Inferior parietal cortex (tissue), 1 donor: ENCODE measurements around the gene PHRF1.
"Not testable (repeated sequence)": the region's sequence is repeated elsewhere in the genome, so short reads cannot be mapped to it uniquely, and the experiment has no call there.

Experiments used
- DNase-seq: peaks from one replicate; pipeline ENCODE4 v3.0.0-alpha.2; 2016; ENCODE audit errors: extremely low spot score

PHRF1 gene

GRCh38 chr11:573146-573759 is 3.0 kb upstream of the PHRF1 start:
- DNase-seq, result no peak

GRCh38 chr11:574031-574570 is 2.2 kb upstream of the PHRF1 start:
- not testable (repeated sequence) for DNase-seq

- DNase-seq, result no peak
These were observed 1.5 kb upstream of the PHRF1 start for GRCh38 chr11:574632-575312.

GRCh38 chr11:575313-575995 is 816 bp upstream of the PHRF1 start:
- peak; percentile 57 for DNase-seq

- no peak for DNase-seq
These were observed 741 bp downstream of the PHRF1 start for GRCh38 chr11:576811-577610.

- no peak for DNase-seq
These were observed 1.3 kb downstream of the PHRF1 start for GRCh38 chr11:577611-577894.

GRCh38 chr11:578276-579035 is 2.2 kb downstream of the PHRF1 start:
- DNase-seq, result no peak

GRCh38 chr11:579830-580601 is 3.7 kb downstream of the PHRF1 start:
- DNase-seq, result no peak

GRCh38 chr11:581342-581741 is 5.1 kb downstream of the PHRF1 start:
- no peak for DNase-seq

GRCh38 chr11:581752-582151 is 5.5 kb downstream of the PHRF1 start:
- DNase-seq, result no peak

- no peak for DNase-seq
These were observed 8.0 kb downstream of the PHRF1 start for GRCh38 chr11:584287-584686.

GRCh38 chr11:586376-587316 is 10.4 kb downstream of the PHRF1 start:
- DNase-seq, result no peak

GRCh38 chr11:587546-587945 is 11.3 kb downstream of the PHRF1 start:
- DNase-seq, result no peak

GRCh38 chr11:587978-588380 is 11.7 kb downstream of the PHRF1 start:
- DNase-seq, result no peak

GRCh38 chr11:589798-590197 is 13.5 kb downstream of the PHRF1 start:
- DNase-seq, result no peak

GRCh38 chr11:590997-591396 is 14.7 kb downstream of the PHRF1 start:
- DNase-seq, result no peak

GRCh38 chr11:592501-592900 is 16.2 kb downstream of the PHRF1 start:
- DNase-seq, result no peak

GRCh38 chr11:592918-593317 is 16.6 kb downstream of the PHRF1 start:
- DNase-seq, result no peak

GRCh38 chr11:593347-593746 is 17.1 kb downstream of the PHRF1 start:
- DNase-seq, result no peak

- DNase-seq, result no peak
These were observed 19.1 kb downstream of the PHRF1 start for GRCh38 chr11:595400-595799.
